OCI-LY3 (cell line): Measurements from ENCODE around the gene SLC13A2.

Experiments
- H2AFZ ChIP-seq: fragments of 200-600, 300-600 bp; shearing (Covaris generic); 2 replicates; pipeline ENCODE4 v1.6.0; 2014; ENCODE audit warnings: antibody characterized with exemption, low read depth, low read length
- H3K27ac ChIP-seq: fragments of 200-600, 300-600 bp; sonication (generic); 2 replicates; pipeline ENCODE4 v1.5.1; 2014; ENCODE audit warnings: mild to moderate bottlenecking, low read length, moderate library complexity, mixed read lengths
- H3K27me3 ChIP-seq: fragments of 200-600, 300-600 bp; sonication (generic); 2 replicates; pipeline ENCODE4 v1.6.1; 2014; ENCODE audit warnings: low read depth, low read length, mixed read lengths
- H3K36me3 ChIP-seq: fragments of 200-600, 300-600 bp; sonication (generic); replicated peaks from 2 replicates; pipeline ENCODE3; 2014; ENCODE audit warnings: low read depth, low read length, mixed read lengths
- H3K4me1 ChIP-seq: fragments of 300-600, 200-600 bp; sonication (generic); 2 replicates; pipeline ENCODE4 v1.6.1; 2014; ENCODE audit warnings: low read length, mixed read lengths
- H3K4me2 ChIP-seq: fragments of 200-600, 300-600 bp; sonication (generic); 2 replicates; pipeline ENCODE4 v1.6.1; 2014; ENCODE audit warnings: low read length, mixed read lengths
- H3K4me3 ChIP-seq: fragments of 300-600, 200-600 bp; sonication (generic); 2 replicates; pipeline ENCODE4 v1.5.1; 2014; ENCODE audit warnings: antibody characterized with exemption, mild to moderate bottlenecking, low read length, moderate library complexity
- H3K79me2 ChIP-seq: fragments of 300-600, 200-600 bp; shearing (Covaris generic); 2 replicates; pipeline ENCODE4 v1.6.1; 2014; ENCODE audit warnings: mild to moderate bottlenecking, low read length, mixed read lengths
- H3K9ac ChIP-seq: fragments of 300-600, 200-600 bp; shearing (Covaris generic); 2 replicates; pipeline ENCODE4 v1.6.0; 2014; ENCODE audit warnings: mild to moderate bottlenecking, low read length, moderate library complexity
- H3K9me3 ChIP-seq: fragments of 200-600, 300-600 bp; shearing (Covaris generic); 2 replicates; pipeline ENCODE4 v1.6.1; 2014; ENCODE audit warnings: low read length, mixed read lengths; ENCODE audit not compliant: insufficient read depth
- H4K20me1 ChIP-seq: fragments of 200-600, 300-600 bp; sonication (generic); 2 replicates; pipeline ENCODE4 v1.6.1; 2016; ENCODE audit warnings: low read length, mixed read lengths; ENCODE audit not compliant: insufficient read depth
- EZH2phosphoT487 ChIP-seq: fragments of 200-600 bp; shearing (Covaris generic); IDR thresholded peaks from 2 replicates; pipeline ENCODE4 v1.6.1; 2018; ENCODE audit warnings: antibody characterized with exemption, mixed run types, low read depth
- TF ChIP-seq, protein P1 (sequence below): fragments of 200-600, 300-600 bp; sonication (generic); IDR thresholded peaks from 2 replicates; pipeline ENCODE4 v1.5.1; 2014; ENCODE audit warnings: antibody characterized with exemption, low read length, low read depth

SLC13A2 gene

DNA sequence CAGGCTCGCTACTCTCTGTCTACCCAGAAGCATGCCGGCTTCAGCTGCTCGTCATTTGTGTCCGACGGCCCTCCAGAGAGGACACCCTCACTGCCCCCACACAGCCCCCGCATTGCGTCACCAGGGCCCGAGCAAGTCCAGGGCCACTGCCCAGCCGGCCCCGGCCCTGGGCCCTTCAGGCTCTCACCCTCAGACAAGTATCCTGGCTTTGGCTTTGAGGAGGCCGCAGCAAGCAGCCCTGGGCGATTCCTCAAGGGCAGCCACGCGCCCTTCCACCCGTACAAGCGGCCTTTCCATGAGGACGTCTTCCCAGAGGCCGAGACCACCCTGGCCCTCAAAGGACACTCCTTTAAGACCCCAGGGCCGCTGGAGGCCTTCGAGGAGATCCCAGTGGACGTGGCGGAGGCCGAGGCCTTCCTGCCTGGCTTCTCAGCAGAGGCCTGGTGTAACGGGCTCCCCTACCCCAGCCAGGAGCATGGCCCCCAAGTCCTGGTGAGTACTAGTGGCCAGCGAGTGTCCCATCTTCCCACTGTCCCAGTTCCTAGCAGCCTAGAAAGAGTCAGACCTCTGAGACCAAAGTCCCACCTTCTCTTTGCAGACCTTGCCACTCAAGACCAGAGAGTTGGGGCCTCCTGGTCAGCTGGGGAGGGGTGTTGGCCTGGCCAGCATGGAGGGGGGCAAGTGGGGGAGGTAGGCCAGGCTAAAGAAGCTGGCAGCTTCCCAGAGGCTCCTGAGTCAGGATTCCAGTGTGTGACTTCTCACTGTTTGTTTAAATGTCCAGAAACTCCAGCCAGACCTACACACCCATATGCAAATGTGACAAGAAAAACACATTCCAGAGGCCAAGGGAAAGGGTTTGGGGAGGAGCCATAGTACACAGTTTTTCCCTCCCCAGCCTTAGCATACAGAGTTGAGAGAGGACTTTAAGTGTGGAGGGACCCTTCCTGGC, 51.3 kb downstream of the SLC13A2 start:
- Histone ChIP-seq H4K20me1 (no peaks in the 10 kb centered on the region), H3K79me2 (no peaks in the 10 kb centered on the region), H2AFZ (no peak overlapping the region), H3K4me2 (no peak overlapping the region), H3K4me3 (no peak overlapping the region), H3K9ac (no peak overlapping the region), H3K27ac (no peak overlapping the region), H3K4me1 (peaks cover 8% of the 10 kb centered on the region), H3K36me3 (no peaks in the 10 kb centered on the region), H3K9me3 (no peaks in the 10 kb centered on the region), H3K27me3 (no peaks in the 10 kb centered on the region)
- TF ChIP-seq, protein P1, sequence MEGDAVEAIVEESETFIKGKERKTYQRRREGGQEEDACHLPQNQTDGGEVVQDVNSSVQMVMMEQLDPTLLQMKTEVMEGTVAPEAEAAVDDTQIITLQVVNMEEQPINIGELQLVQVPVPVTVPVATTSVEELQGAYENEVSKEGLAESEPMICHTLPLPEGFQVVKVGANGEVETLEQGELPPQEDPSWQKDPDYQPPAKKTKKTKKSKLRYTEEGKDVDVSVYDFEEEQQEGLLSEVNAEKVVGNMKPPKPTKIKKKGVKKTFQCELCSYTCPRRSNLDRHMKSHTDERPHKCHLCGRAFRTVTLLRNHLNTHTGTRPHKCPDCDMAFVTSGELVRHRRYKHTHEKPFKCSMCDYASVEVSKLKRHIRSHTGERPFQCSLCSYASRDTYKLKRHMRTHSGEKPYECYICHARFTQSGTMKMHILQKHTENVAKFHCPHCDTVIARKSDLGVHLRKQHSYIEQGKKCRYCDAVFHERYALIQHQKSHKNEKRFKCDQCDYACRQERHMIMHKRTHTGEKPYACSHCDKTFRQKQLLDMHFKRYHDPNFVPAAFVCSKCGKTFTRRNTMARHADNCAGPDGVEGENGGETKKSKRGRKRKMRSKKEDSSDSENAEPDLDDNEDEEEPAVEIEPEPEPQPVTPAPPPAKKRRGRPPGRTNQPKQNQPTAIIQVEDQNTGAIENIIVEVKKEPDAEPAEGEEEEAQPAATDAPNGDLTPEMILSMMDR = no peak
- TF ChIP-seq EZH2phosphoT487 = no peak

- Histone ChIP-seq H3K27ac (no peak overlapping the region), H3K9ac (no peak overlapping the region), H3K4me1 (peaks cover 8% of the 10 kb centered on the region), H3K9me3 (no peaks in the 10 kb centered on the region), H4K20me1 (no peaks in the 10 kb centered on the region), H3K4me3 (no peak overlapping the region), H2AFZ (no peak overlapping the region), H3K36me3 (no peaks in the 10 kb centered on the region), H3K4me2 (no peak overlapping the region), H3K79me2 (no peaks in the 10 kb centered on the region), H3K27me3 (peaks cover 1% of the 10 kb centered on the region; the same call in 1 of the 2 replicates)
- no peak for TF ChIP-seq EZH2phosphoT487
- TF ChIP-seq, protein P1 = no peak
These were observed 52.9 kb downstream of the SLC13A2 start for GRCh38 chr17:28526381-28526780.

DNA sequence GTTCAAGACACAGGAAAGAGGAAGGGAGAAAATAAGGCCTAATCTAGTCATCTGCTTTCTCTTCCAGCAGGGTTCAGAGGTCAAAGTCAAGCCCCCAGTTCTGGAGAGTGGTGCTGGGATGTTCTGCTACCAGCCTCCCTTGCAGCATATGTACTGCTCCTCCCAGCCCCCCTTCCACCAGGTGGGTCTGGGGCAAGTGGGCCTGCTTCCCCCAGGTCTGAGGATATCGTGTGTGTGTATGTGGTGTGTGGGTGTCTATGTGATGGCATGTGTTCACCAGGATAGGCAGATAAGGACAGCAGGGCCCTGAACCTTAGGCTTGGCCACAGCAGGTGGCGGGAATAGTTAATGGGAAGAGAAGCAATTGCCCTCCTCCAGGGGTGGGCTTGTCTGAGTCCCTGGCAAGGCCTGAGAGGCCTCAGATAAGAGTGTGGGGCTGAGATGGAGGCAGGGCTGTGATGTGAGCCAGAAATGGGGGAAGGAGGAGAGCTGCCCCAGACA, 53.8 kb downstream of the SLC13A2 start:
- H3K27ac ChIP-seq = no peak overlapping the region
- no peak overlapping the region for H3K4me3 ChIP-seq
- no peaks in the 10 kb centered on the region for H3K36me3 ChIP-seq
- no peak for TF ChIP-seq EZH2phosphoT487
- TF ChIP-seq, protein P1 = no peak
- no peaks in the 10 kb centered on the region for H4K20me1 ChIP-seq
- no peak overlapping the region for H3K4me2 ChIP-seq
- H2AFZ ChIP-seq = no peak overlapping the region
- peaks cover 8% of the 10 kb centered on the region for H3K4me1 ChIP-seq
- H3K9me3 ChIP-seq = no peaks in the 10 kb centered on the region
- H3K79me2 ChIP-seq = no peaks in the 10 kb centered on the region
- H3K9ac ChIP-seq = no peak overlapping the region
- H3K27me3 ChIP-seq = peaks cover 5% of the 10 kb centered on the region; the same call in 1 of the 2 replicates

DNA sequence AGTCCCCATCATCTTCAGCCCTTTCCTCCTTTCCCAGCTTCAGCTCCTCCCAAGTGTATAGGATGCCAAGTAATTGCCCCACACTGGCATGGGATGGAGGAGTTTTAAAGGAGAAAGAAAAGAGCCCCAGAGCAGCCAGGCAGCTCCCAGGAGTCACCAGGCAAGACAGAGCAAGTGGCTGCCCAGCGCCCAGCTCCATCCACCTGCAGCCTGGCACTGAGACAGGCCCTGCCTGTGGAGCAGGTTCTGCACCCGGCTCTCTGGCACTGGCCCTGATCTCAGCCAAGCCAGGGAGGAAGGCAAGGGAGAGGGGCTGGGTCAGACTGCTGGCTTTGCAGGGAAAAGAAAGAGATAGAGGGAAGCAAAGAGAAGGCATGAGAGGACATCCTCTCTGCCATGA, 54.4 kb downstream of the SLC13A2 start:
- Histone ChIP-seq H3K4me2 (no peak overlapping the region), H3K9me3 (no peaks in the 10 kb centered on the region), H3K4me1 (peaks cover 8% of the 10 kb centered on the region), H4K20me1 (no peaks in the 10 kb centered on the region), H3K4me3 (no peak overlapping the region), H3K27ac (no peak overlapping the region), H3K79me2 (no peaks in the 10 kb centered on the region), H2AFZ (no peak overlapping the region), H3K27me3 (peaks cover 5% of the 10 kb centered on the region; the same call in 1 of the 2 replicates), H3K9ac (no peak overlapping the region), H3K36me3 (no peaks in the 10 kb centered on the region)
- TF ChIP-seq EZH2phosphoT487 = no peak
- TF ChIP-seq, protein P1 = no peak
